ENCODE data around the gene SORBS1. TPM values are rescaled to one million over a fixed set of nuclear protein-coding genes. Genes with fewer than 3 reads are reported as not detected.

The SORBS1 gene
- total RNA-seq, 1 donor from 2014 or later = 854 TPM

- no peak for DNase-seq (ENCODE audit: low spot score)
These were observed 145.5 kb downstream of the SORBS1 start for GRCh38 chr10:95415621-95416031.

- no peak for DNase-seq (ENCODE audit: low spot score)
These were observed 146.2 kb downstream of the SORBS1 start for GRCh38 chr10:95414844-95415485.

- DNase-seq (ENCODE audit: low spot score) = no peak
These were observed 146.9 kb downstream of the SORBS1 start for GRCh38 chr10:95414016-95414830.

- DNase-seq (ENCODE audit: low spot score) = no peak
These were observed 147.6 kb downstream of the SORBS1 start for GRCh38 chr10:95413588-95413987.

- DNase-seq (ENCODE audit: low spot score) = no peak
These were observed 149.5 kb downstream of the SORBS1 start for GRCh38 chr10:95411635-95412034.

- no peak for DNase-seq (ENCODE audit: low spot score)
These were observed 151.9 kb downstream of the SORBS1 start for GRCh38 chr10:95408983-95409873.

- DNase-seq (ENCODE audit: low spot score) = no peak
These were observed 152.8 kb downstream of the SORBS1 start for GRCh38 chr10:95408148-95408960.

GRCh38 chr10:95407546-95407945 lies 153.6 kb downstream of the SORBS1 start:
- no peak for DNase-seq (ENCODE audit: low spot score)

GRCh38 chr10:95406651-95407280 lies 154.4 kb downstream of the SORBS1 start:
- DNase-seq (ENCODE audit: low spot score) = no peak

- DNase-seq (ENCODE audit: low spot score) = no peak
These were observed 155.5 kb downstream of the SORBS1 start for GRCh38 chr10:95405655-95406054.

GRCh38 chr10:95404864-95405263 lies 156.3 kb downstream of the SORBS1 start:
- DNase-seq (ENCODE audit: low spot score) = no peak

GRCh38 chr10:95404462-95404858 lies 156.7 kb downstream of the SORBS1 start:
- DNase-seq (ENCODE audit: low spot score) = no peak

- DNase-seq (ENCODE audit: low spot score) = no peak
These were observed 157.3 kb downstream of the SORBS1 start for GRCh38 chr10:95403700-95404461.

GRCh38 chr10:95401704-95402469 lies 159.3 kb downstream of the SORBS1 start:
- no peak for DNase-seq (ENCODE audit: low spot score)

GRCh38 chr10:95400787-95401186 lies 160.4 kb downstream of the SORBS1 start:
- DNase-seq (ENCODE audit: low spot score) = no peak

- DNase-seq (ENCODE audit: low spot score) = no peak
These were observed 162.0 kb downstream of the SORBS1 start for GRCh38 chr10:95399183-95399582.

GRCh38 chr10:95397747-95398146 lies 163.4 kb downstream of the SORBS1 start:
- no peak for DNase-seq (ENCODE audit: low spot score)

- no peak for DNase-seq (ENCODE audit: low spot score)
These were observed 165.2 kb downstream of the SORBS1 start for GRCh38 chr10:95395947-95396449.
